ENCODE measurements around the gene F7. TPM values are rescaled to one million over a fixed set of nuclear protein-coding genes. Genes with fewer than 3 reads are reported as not detected.
"Not testable (repeated sequence)": the region's sequence is repeated elsewhere in the genome, so short reads cannot be mapped to it uniquely, and the experiment has no call there.

Gene F7
- total and polyA plus RNA-seq, 2 experiments from 2014 or later: not detected

GRCh38 chr13:113077566-113077952, 28.0 kb upstream of the F7 start:
- H3K9me3 ChIP-seq (ENCODE audit: low read depth): no peaks in the 10 kb centered on the region
- WGBS, 2 experiments (ENCODE audit: low coverage in 1 of 2, low lambda C conversion rate in 2 of 2, missing lambda C conversion rate in 2 of 2): 73 to 75% methylated on average over 20 of the region's 20 CpGs
- H3K9me2 ChIP-seq (ENCODE audit: insufficient read depth): no peaks in the 10 kb centered on the region
- no peak overlapping the region for H3K9ac ChIP-seq
- no peak overlapping the region for H3K4me3 ChIP-seq
- no peaks in the 10 kb centered on the region for H3F3A ChIP-seq (ENCODE audit: insufficient read depth)
- H3K79me2 ChIP-seq (ENCODE audit: insufficient read depth): no peaks in the 10 kb centered on the region
- H3K27me3 ChIP-seq (replicated peaks; ENCODE audit: insufficient read depth): peaks cover 11% of the 10 kb centered on the region; the same call in 1 of the 2 replicates
- H3K4me1 ChIP-seq (ENCODE audit: insufficient read depth): no peaks in the 10 kb centered on the region
- no peaks in the 10 kb centered on the region for H3K36me3 ChIP-seq (ENCODE audit: low read depth)
- no peak for DNase-seq
- no peak overlapping the region for H2AFZ ChIP-seq
- in situ Hi-C loops (cut with MboI): no loop called here
- no peak overlapping the region for H3K27ac ChIP-seq
- no peaks in the 10 kb centered on the region for H4K20me1 ChIP-seq (ENCODE audit: insufficient read depth)
- TF ChIP-seq EZH2phosphoT487 (IDR thresholded peaks at IDR 0.05; ENCODE audit: insufficient read depth, low read depth) (no peak), EZH2 (IDR thresholded peaks at IDR 0.05; ENCODE audit: insufficient read depth, poor library complexity, severe bottlenecking) (no peak)
- H3K4me2 ChIP-seq (ENCODE audit: unreplicated experiment): no peak overlapping the region

- TF ChIP-seq EZH2phosphoT487 (IDR thresholded peaks at IDR 0.05; ENCODE audit: insufficient read depth, low read depth) (no peak), EZH2 (IDR thresholded peaks at IDR 0.05; ENCODE audit: insufficient read depth, poor library complexity, severe bottlenecking) (no peak)
- Histone ChIP-seq H4K20me1 (ENCODE audit: insufficient read depth) (no peaks in the 10 kb centered on the region), H3K9me2 (ENCODE audit: insufficient read depth) (no peaks in the 10 kb centered on the region), H3F3A (ENCODE audit: insufficient read depth) (no peaks in the 10 kb centered on the region), H3K9me3 (ENCODE audit: low read depth) (no peaks in the 10 kb centered on the region), H2AFZ (no peak overlapping the region), H3K27ac (no peak overlapping the region), H3K27me3 (replicated peaks; ENCODE audit: insufficient read depth) (peaks cover 6% of the 10 kb centered on the region; the same call in 1 of the 2 replicates), H3K36me3 (ENCODE audit: low read depth) (no peaks in the 10 kb centered on the region), H3K4me1 (ENCODE audit: insufficient read depth) (no peaks in the 10 kb centered on the region), H3K79me2 (ENCODE audit: insufficient read depth) (no peaks in the 10 kb centered on the region), H3K4me3 (no peak overlapping the region), H3K4me2 (ENCODE audit: unreplicated experiment) (no peak overlapping the region), H3K9ac (no peak overlapping the region)
- in situ Hi-C loops (cut with MboI): no loop called here
- DNase-seq: no peak
- 73 to 81% methylated on average over 28 to 42 of the region's 42 CpGs for WGBS, 2 experiments (ENCODE audit: low coverage in 1 of 2, low lambda C conversion rate in 2 of 2, missing lambda C conversion rate in 2 of 2)
Measured at GRCh38 chr13:113077953-113078901, 27.4 kb upstream of the F7 start.

GRCh38 chr13:113078902-113079780, 26.4 kb upstream of the F7 start:
- in situ Hi-C loops (cut with MboI): no loop called here
- Histone ChIP-seq H3K27me3 (replicated peaks; ENCODE audit: insufficient read depth) (peaks cover 4% of the 10 kb centered on the region; the same call in 1 of the 2 replicates), H3K9me3 (ENCODE audit: low read depth) (no peaks in the 10 kb centered on the region), H3K4me3 (no peak overlapping the region), H2AFZ (no peak overlapping the region), H3K36me3 (ENCODE audit: low read depth) (no peaks in the 10 kb centered on the region), H4K20me1 (ENCODE audit: insufficient read depth) (no peaks in the 10 kb centered on the region), H3K4me1 (ENCODE audit: insufficient read depth) (no peaks in the 10 kb centered on the region), H3K9ac (no peak overlapping the region), H3K79me2 (ENCODE audit: insufficient read depth) (no peaks in the 10 kb centered on the region), H3K9me2 (ENCODE audit: insufficient read depth) (no peaks in the 10 kb centered on the region), H3K4me2 (ENCODE audit: unreplicated experiment) (no peak overlapping the region), H3F3A (ENCODE audit: insufficient read depth) (no peaks in the 10 kb centered on the region), H3K27ac (no peak overlapping the region)
- no peak for DNase-seq
- TF ChIP-seq EZH2 (IDR thresholded peaks at IDR 0.05; ENCODE audit: insufficient read depth, poor library complexity, severe bottlenecking) (no peak), EZH2phosphoT487 (IDR thresholded peaks at IDR 0.05; ENCODE audit: insufficient read depth, low read depth) (no peak)
- WGBS, 2 experiments (ENCODE audit: low coverage in 1 of 2, low lambda C conversion rate in 2 of 2, missing lambda C conversion rate in 2 of 2): 51% methylated on average over 27 of the region's 27 CpGs

- H3K9ac ChIP-seq; H3K36me3 ChIP-seq (ENCODE audit: low read depth); H3F3A ChIP-seq (ENCODE audit: insufficient read depth); H2AFZ ChIP-seq; H3K27ac ChIP-seq; H3K4me2 ChIP-seq (ENCODE audit: unreplicated experiment); in situ Hi-C loops (cut with MboI); DNase-seq; H3K79me2 ChIP-seq (ENCODE audit: insufficient read depth); H3K9me3 ChIP-seq (ENCODE audit: low read depth); H3K27me3 ChIP-seq (replicated peaks; ENCODE audit: insufficient read depth); H4K20me1 ChIP-seq (ENCODE audit: insufficient read depth); H3K9me2 ChIP-seq (ENCODE audit: insufficient read depth); H3K4me1 ChIP-seq (ENCODE audit: insufficient read depth); H3K4me3 ChIP-seq: not testable (repeated sequence)
- 55 to 73% methylated on average over 3 to 8 of the region's 9 CpGs for WGBS, 2 experiments (ENCODE audit: low coverage in 1 of 2, low lambda C conversion rate in 2 of 2, missing lambda C conversion rate in 2 of 2)
Measured at GRCh38 chr13:113079781-113080080, 25.9 kb upstream of the F7 start.
